WERI-Rb-1 (cell line): ENCODE data around the gene AFG3L2.

Source experiments
- DNase-seq: peaks from one replicate; pipeline ENCODE4 v3.0.0-alpha.2; 2020
- H3K27ac ChIP-seq: fragments of 250-450 bp; sonication (Bioruptor Pico); 2 replicates; pipeline ENCODE4 v1.5.1; 2020; ENCODE audit warnings: mild to moderate bottlenecking, moderate library complexity
- H3K27me3 ChIP-seq: fragments of 250-450 bp; sonication (Bioruptor Pico); 2 replicates; pipeline ENCODE4 v1.5.1; 2021; ENCODE audit warnings: mild to moderate bottlenecking, low read depth, moderate library complexity; ENCODE audit not compliant: insufficient read depth, severe bottlenecking
- H3K36me3 ChIP-seq: fragments of 250-450 bp; sonication (Bioruptor Pico); 2 replicates; pipeline ENCODE4 v1.5.1; 2020; ENCODE audit warnings: mild to moderate bottlenecking, moderate library complexity
- H3K4me3 ChIP-seq: 2 replicates; pipeline ENCODE4 v1.5.1; 2011; ENCODE audit warnings: low read depth, mild to moderate bottlenecking, control low read depth, low read length
- H3K9me3 ChIP-seq: fragments of 250-450 bp; sonication (Bioruptor Pico); 2 replicates; pipeline ENCODE4 v1.5.1; 2021; ENCODE audit warnings: mild to moderate bottlenecking, moderate library complexity; ENCODE audit not compliant: severe bottlenecking
- TF ChIP-seq, protein P1 (sequence below): IDR thresholded peaks from 2 replicates; pipeline ENCODE4 v1.5.1; 2011; ENCODE audit warnings: low read depth, mild to moderate bottlenecking, control low read depth, inconsistent platforms, low read length

AFG3L2 gene

DNA sequence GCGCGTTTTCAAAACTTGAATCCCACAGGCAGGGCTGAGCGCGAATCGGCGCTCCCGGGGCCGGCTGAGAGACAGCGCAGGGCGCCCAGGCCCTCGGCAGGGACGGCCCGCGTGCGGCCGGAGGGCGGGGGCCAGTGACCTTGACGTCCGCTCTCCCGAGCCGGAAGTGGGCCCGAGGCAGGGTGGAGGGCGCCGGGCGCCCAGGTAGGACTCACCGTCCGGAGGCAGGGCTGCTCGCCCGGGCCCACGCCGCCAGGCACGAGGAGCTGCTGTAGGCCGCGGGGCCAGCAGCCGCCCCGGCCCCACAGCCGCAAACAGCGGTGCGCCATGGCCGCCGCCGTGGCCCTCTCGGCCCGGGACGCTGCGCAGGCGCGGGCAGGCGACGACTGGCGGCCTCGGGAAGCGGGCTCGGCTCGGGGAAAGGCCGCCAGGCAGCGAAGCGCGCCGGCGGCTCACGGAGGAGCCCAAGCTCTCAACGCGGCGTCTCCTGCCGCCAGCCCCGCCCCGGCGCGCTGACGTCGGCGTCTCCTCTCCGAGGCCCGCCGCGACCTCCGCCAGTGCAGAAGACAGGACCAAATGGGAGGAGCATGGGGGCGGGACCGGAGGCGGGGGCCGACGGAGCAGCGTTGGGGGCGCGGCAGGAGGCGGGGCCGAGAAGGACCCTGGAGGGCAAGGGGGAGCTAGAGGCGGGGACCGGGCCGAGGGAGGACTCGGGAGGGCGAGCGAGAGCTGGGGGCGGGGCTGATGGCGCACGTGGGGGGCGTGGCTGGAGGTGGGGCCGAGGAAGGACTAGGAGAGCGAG is at the start of gene AFG3L2:
AFG3L2 (minus strand) TSS at position 474 of the 802 bp plus-strand sequence; CDS start at position 329, 145 bp downstream.
- H3K36me3 ChIP-seq, result peaks cover 17% of the 10 kb centered on the region
- H3K27ac ChIP-seq, result peak within 1 kb of the TSS; percentile 99
- no peaks in the 10 kb centered on the region for H3K27me3 ChIP-seq
- peak within 1 kb of the TSS; percentile 99 for H3K4me3 ChIP-seq
- peak; percentile 100 for DNase-seq
- TF ChIP-seq, protein P1, sequence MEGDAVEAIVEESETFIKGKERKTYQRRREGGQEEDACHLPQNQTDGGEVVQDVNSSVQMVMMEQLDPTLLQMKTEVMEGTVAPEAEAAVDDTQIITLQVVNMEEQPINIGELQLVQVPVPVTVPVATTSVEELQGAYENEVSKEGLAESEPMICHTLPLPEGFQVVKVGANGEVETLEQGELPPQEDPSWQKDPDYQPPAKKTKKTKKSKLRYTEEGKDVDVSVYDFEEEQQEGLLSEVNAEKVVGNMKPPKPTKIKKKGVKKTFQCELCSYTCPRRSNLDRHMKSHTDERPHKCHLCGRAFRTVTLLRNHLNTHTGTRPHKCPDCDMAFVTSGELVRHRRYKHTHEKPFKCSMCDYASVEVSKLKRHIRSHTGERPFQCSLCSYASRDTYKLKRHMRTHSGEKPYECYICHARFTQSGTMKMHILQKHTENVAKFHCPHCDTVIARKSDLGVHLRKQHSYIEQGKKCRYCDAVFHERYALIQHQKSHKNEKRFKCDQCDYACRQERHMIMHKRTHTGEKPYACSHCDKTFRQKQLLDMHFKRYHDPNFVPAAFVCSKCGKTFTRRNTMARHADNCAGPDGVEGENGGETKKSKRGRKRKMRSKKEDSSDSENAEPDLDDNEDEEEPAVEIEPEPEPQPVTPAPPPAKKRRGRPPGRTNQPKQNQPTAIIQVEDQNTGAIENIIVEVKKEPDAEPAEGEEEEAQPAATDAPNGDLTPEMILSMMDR, result no peak
- no peaks in the 10 kb centered on the region for H3K9me3 ChIP-seq

GRCh38 chr18:12424252-12424651 is 47.2 kb upstream of the AFG3L2 start:
- Histone ChIP-seq H3K9me3 (peaks cover 8% of the 10 kb centered on the region), H3K36me3 (peaks cover 25% of the 10 kb centered on the region), H3K4me3 (no peak overlapping the region), H3K27me3 (no peaks in the 10 kb centered on the region), H3K27ac (no peak overlapping the region)
- TF ChIP-seq, protein P1, result no peak
- no peak for DNase-seq

GRCh38 chr18:12423820-12424219 is 46.8 kb upstream of the AFG3L2 start:
- Histone ChIP-seq H3K27me3 (no peaks in the 10 kb centered on the region), H3K4me3 (no peak overlapping the region), H3K36me3 (peaks cover 25% of the 10 kb centered on the region), H3K9me3 (peaks cover 8% of the 10 kb centered on the region), H3K27ac (no peak overlapping the region)
- no peak for DNase-seq
- TF ChIP-seq, protein P1, result no peak

- peaks cover 8% of the 10 kb centered on the region for H3K9me3 ChIP-seq
- H3K36me3 ChIP-seq, result peaks cover 21% of the 10 kb centered on the region
- H3K27me3 ChIP-seq, result no peaks in the 10 kb centered on the region
- DNase-seq, result no peak
- no peak overlapping the region for H3K27ac ChIP-seq
- H3K4me3 ChIP-seq, result no peak overlapping the region
- TF ChIP-seq, protein P1, result no peak
Measured at GRCh38 chr18:12423393-12423792, 46.4 kb upstream of the AFG3L2 start.

GRCh38 chr18:12422936-12423335 is 45.9 kb upstream of the AFG3L2 start:
- H3K4me3 ChIP-seq, result no peak overlapping the region
- peaks cover 8% of the 10 kb centered on the region for H3K9me3 ChIP-seq
- peaks cover 16% of the 10 kb centered on the region for H3K36me3 ChIP-seq
- no peaks in the 10 kb centered on the region for H3K27me3 ChIP-seq
- H3K27ac ChIP-seq, result no peak overlapping the region
- TF ChIP-seq, protein P1, result peak; percentile 89
- DNase-seq, result peak; percentile 85
